ENCODE data around the gene HNRNPA1. TPM values are rescaled to one million over a fixed set of nuclear protein-coding genes. Genes with fewer than 3 reads are reported as not detected.

The HNRNPA1 gene
- total and polyA plus RNA-seq, 9 of the 15 experiments (the other 6 are each of a cell fraction or from before 2014, with no cell fraction given) = 1,166 to 2,703 (median 1,815) TPM

- no peak for TF ChIP-seq ATF7 (IDR thresholded peaks at IDR 0.05)
- TF ChIP-seq CC2D1A (IDR thresholded peaks at IDR 0.05) = no peak
- TF ChIP-seq CTCFL (IDR thresholded peaks at IDR 0.05; ENCODE audit: borderline replicate concordance, insufficient read depth, low read depth, low read length, poor library complexity, severe bottlenecking) = no peak
- no peak for TF ChIP-seq SRSF7 (optimal IDR thresholded peaks at IDR 0.05; ENCODE audit: low read depth, low read length)
- no peak for TF ChIP-seq ZNF165 (CRISPR knock-in tag; IDR thresholded peaks at IDR 0.05; ENCODE audit: borderline replicate concordance)
- TF ChIP-seq BDP1 (IDR thresholded peaks at IDR 0.05; ENCODE audit: insufficient read depth, insufficient read length) = no peak
- no peak for TF ChIP-seq ZNF133 (CRISPR knock-in tag; IDR thresholded peaks at IDR 0.05)
- TF ChIP-seq KLF10 (CRISPR knock-in tag; IDR thresholded peaks at IDR 0.05) = no peak
- no peak for TF ChIP-seq CHD1 (IDR thresholded peaks at IDR 0.05; ENCODE audit: low read length)
- TF ChIP-seq CBFB (CRISPR knock-in tag; IDR thresholded peaks at IDR 0.05) = no peak
Observed at GRCh38 chr12:54329759-54330158, 49.2 kb downstream of the HNRNPA1 start (continued).

- ChIA-PET POLR2A (interaction anchor here (0.9 to 1.0 kb wide), 2 partner anchors 13 to 44 kb away, joined by 3 to 5 read pairs; no protein-coding TSS in a partner anchor), CTCF (ENCODE audit: low intra/inter-chr PET ratio) (no interaction called here)
- peaks cover 32 to 36% of the 10 kb centered on the region in 2 experiments; a peak in 4 of 5 replicates for H3K4me1 ChIP-seq (replicated peaks in 1 of 2; ENCODE audit: control insufficient read depth in 2 of 2, insufficient read depth in 2 of 2, low read length in 2 of 2)
- peak overlapping the region; percentile 1 to 24; a peak in 1 of 4 replicates for H3K9ac ChIP-seq (ENCODE audit: insufficient read depth in 1 of 2, low read depth in 2 of 2, low read length in 2 of 2)
- no TSS peak for BruUV-seq (replicated peaks)
- TF ChIP-seq YY1 (IDR thresholded peaks at IDR 0.05; ENCODE audit: borderline replicate concordance in 1 of 3, control insufficient read depth in 1 of 3, extremely low read depth in 1 of 3, insufficient read depth in 3 of 3, insufficient read length in 1 of 3, insufficient replicate concordance in 2 of 3, low read depth in 1 of 3, low read length in 2 of 3) (no peak), PPARD (CRISPR knock-in tag; IDR thresholded peaks at IDR 0.05) (no peak), CTBP1 (IDR thresholded peaks at IDR 0.05; ENCODE audit: borderline replicate concordance) (no peak)
- H3K36me3 ChIP-seq (ENCODE audit: control insufficient read depth, insufficient read depth, low read length) = peaks cover 37% of the 10 kb centered on the region
- no peaks in the 10 kb centered on the region for H3K9me1 ChIP-seq (ENCODE audit: control insufficient read depth, insufficient read depth, low read length)
- peak overlapping the region; percentile 31; the same call in 1 of the 2 replicates for H3K4me2 ChIP-seq (ENCODE audit: insufficient read depth, low read length)
- H3K79me2 ChIP-seq (ENCODE audit: control insufficient read depth, insufficient read depth, low read length) = peaks cover 93% of the 10 kb centered on the region
- peak overlapping the region; percentile 29; the same call in 2 of the 3 replicates for H3K27ac ChIP-seq (ENCODE audit: extremely low read depth, low read depth, low read length)
- no peaks in the 10 kb centered on the region for H3K9me3 ChIP-seq (replicated peaks; ENCODE audit: control insufficient read depth, insufficient read depth, low read depth, low read length)
- in situ Hi-C loops (cut with MboI) (no loop called here), intact Hi-C loops (cut with micrococcal nuclease) (no loop called here)
- ATAC-seq = no peak
- no peak overlapping the region for H2AFZ ChIP-seq (ENCODE audit: low read depth, low read length)
- no peaks in the 10 kb centered on the region; the same call in 1 of the 2 replicates for H4K20me1 ChIP-seq (replicated peaks; ENCODE audit: control insufficient read depth, insufficient read depth, low read length)
- peak; percentile 56 for FAIRE-seq
- DNase-seq (ENCODE audit: extremely low read depth in 1 of 4, low spot score in 3 of 4) = no peak
- 75% methylated on average over 3 of the region's 3 CpGs for WGBS (ENCODE audit: insufficient coverage, low coverage, missing lambda C conversion rate)
- no peaks in the 10 kb centered on the region for H3K27me3 ChIP-seq (ENCODE audit: control insufficient read depth in 2 of 2, insufficient read depth in 2 of 2, low read length in 2 of 2)
- no peak overlapping the region for H3K4me3 ChIP-seq
Observed at GRCh38 chr12:54330442-54330841, 49.9 kb downstream of the HNRNPA1 start.

All from K562 (cell line).